Right atrium auricular region (tissue), 2 donors: ENCODE measurements around the gene PTPRD. TPM values are rescaled to one million over a fixed set of nuclear protein-coding genes. Genes with fewer than 3 reads are reported as not detected.

Source experiments
- DNase-seq: peaks from one replicate; pipeline ENCODE4 v3.0.0-alpha.2; 2019; ENCODE audit warnings: low spot score
- H3K27ac ChIP-seq, 2 donors: fragments of 200-600 bp; sonication (generic); 1 replicate in 1 of 2; 2 replicates in 1 of 2; pipeline ENCODE4 v1.5.1; 2016 to 2019
- H3K27me3 ChIP-seq, 2 donors: fragments of 200-600 bp; sonication (generic); one replicate each; pipeline versions ENCODE4 v1.5.1 to v1.6.0; 2017 to 2019
- H3K36me3 ChIP-seq: fragments of 200-600 bp; sonication (generic); one replicate; pipeline ENCODE4 v1.5.1; 2016
- H3K4me1 ChIP-seq, 2 donors: fragments of 200-600 bp; sonication (generic); one replicate each; pipeline versions ENCODE4 v1.5.1 to v1.6.0; 2017 to 2019
- H3K4me3 ChIP-seq, 2 donors: fragments of 200-600 bp; sonication (generic); 1 replicate in 1 of 2; 2 replicates in 1 of 2; pipeline ENCODE4 v1.5.1; 2017 to 2019; ENCODE audit warnings: mild to moderate bottlenecking in 1 of 2, moderate library complexity in 1 of 2
- H3K9me3 ChIP-seq, 2 donors: fragments of 200-600 bp; sonication (generic); one replicate each; pipeline ENCODE4 v1.5.1; 2019
- CTCF ChIP-seq, 2 donors: fragments of 200-600 bp; sonication (generic); IDR thresholded peaks; one replicate each; pipeline ENCODE4 v1.5.1; 2019; ENCODE audit warnings: antibody characterized with exemption in 2 of 2
- total RNA-seq, 2 donors: library from RNA; depleted of rRNA; stranded (reverse); fragments of >200 nt; gene quantifications; one replicate each; pipeline ENCODE4 v1.1.0, GENCODE V29; 2016

PTPRD gene
- total RNA-seq, 2 donors from 2014 or later = 5.5 to 6.6 TPM

- TF ChIP-seq CTCF (IDR thresholded peaks at IDR 0.05) = no peak
- Histone ChIP-seq H3K4me1 (no peaks in the 10 kb centered on the region), H3K36me3 (no peaks in the 10 kb centered on the region), H3K9me3 (no peaks in the 10 kb centered on the region), H3K27ac (no peak overlapping the region), H3K27me3 (no peaks in the 10 kb centered on the region), H3K4me3 (no peak overlapping the region)
- DNase-seq = no peak
Observed at GRCh38 chr9:9389904-9390303, 1222.9 kb downstream of the PTPRD start.

GRCh38 chr9:9387511-9388115 lies 1225.2 kb downstream of the PTPRD start:
- Histone ChIP-seq H3K4me3 (no peak overlapping the region), H3K27me3 (no peaks in the 10 kb centered on the region), H3K9me3 (no peaks in the 10 kb centered on the region), H3K4me1 (no peaks in the 10 kb centered on the region), H3K27ac (no peak overlapping the region), H3K36me3 (no peaks in the 10 kb centered on the region)
- TF ChIP-seq CTCF (IDR thresholded peaks at IDR 0.05) = no peak
- DNase-seq = no peak

- Histone ChIP-seq H3K9me3 (no peaks in the 10 kb centered on the region), H3K27me3 (no peaks in the 10 kb centered on the region), H3K4me3 (no peak overlapping the region), H3K4me1 (no peaks in the 10 kb centered on the region), H3K36me3 (no peaks in the 10 kb centered on the region), H3K27ac (no peak overlapping the region)
- TF ChIP-seq CTCF (IDR thresholded peaks at IDR 0.05) = no peak
- no peak for DNase-seq
Observed at GRCh38 chr9:9362332-9362731, 1250.5 kb downstream of the PTPRD start.

- H3K4me3 ChIP-seq = no peak overlapping the region
- H3K27ac ChIP-seq = no peak overlapping the region
- DNase-seq = no peak
- H3K27me3 ChIP-seq = no peaks in the 10 kb centered on the region
- H3K36me3 ChIP-seq = no peaks in the 10 kb centered on the region
- H3K9me3 ChIP-seq = no peaks in the 10 kb centered on the region
- no peaks in the 10 kb centered on the region for H3K4me1 ChIP-seq
- peak in 1 of 2 donors; percentile 57 for TF ChIP-seq CTCF (IDR thresholded peaks at IDR 0.05)
Observed at GRCh38 chr9:9352877-9353481, 1259.8 kb downstream of the PTPRD start.

GRCh38 chr9:9341203-9341602 lies 1271.6 kb downstream of the PTPRD start:
- H3K36me3 ChIP-seq = no peaks in the 10 kb centered on the region
- H3K4me3 ChIP-seq = no peak overlapping the region
- TF ChIP-seq CTCF (IDR thresholded peaks at IDR 0.05) = no peak
- no peak for DNase-seq
- no peaks in the 10 kb centered on the region for H3K9me3 ChIP-seq
- H3K27ac ChIP-seq = no peak overlapping the region
- no peaks in the 10 kb centered on the region for H3K4me1 ChIP-seq
- H3K27me3 ChIP-seq = no peaks in the 10 kb centered on the region

GRCh38 chr9:9337129-9337528 lies 1275.7 kb downstream of the PTPRD start:
- Histone ChIP-seq H3K27me3 (no peaks in the 10 kb centered on the region), H3K36me3 (no peaks in the 10 kb centered on the region), H3K27ac (no peak overlapping the region), H3K4me3 (no peak overlapping the region), H3K4me1 (no peaks in the 10 kb centered on the region), H3K9me3 (no peaks in the 10 kb centered on the region)
- no peak for TF ChIP-seq CTCF (IDR thresholded peaks at IDR 0.05)
- no peak for DNase-seq
